Transverse colon (tissue), 4 donors: Measurements from ENCODE around the gene CDH13. TPM values are rescaled to one million over a fixed set of nuclear protein-coding genes. Genes with fewer than 3 reads are reported as not detected.

ENCODE experiments used
- DNase-seq: peaks from one replicate; pipeline ENCODE4 v3.0.0-alpha.2; 2019
- H3K27ac ChIP-seq, 4 donors: fragments of 200-600 bp; sonication (generic); 2 replicates each; pipeline ENCODE4 v1.5.1; 2016 to 2018; ENCODE audit warnings: inconsistent platforms in 4 of 4
- H3K27me3 ChIP-seq: fragments of 200-600 bp; sonication (generic); 2 replicates; pipeline ENCODE4 v1.5.1; 2017; ENCODE audit warnings: inconsistent platforms
- H3K36me3 ChIP-seq, 4 donors: fragments of 200-600 bp; sonication (generic); 2 replicates each; pipeline ENCODE4 v1.5.1; 2017 to 2019; ENCODE audit warnings: inconsistent platforms in 4 of 4
- H3K4me1 ChIP-seq, 4 donors: fragments of 200-600 bp; sonication (generic); 2 replicates each; pipeline ENCODE4 v1.5.1; 2017 to 2020; ENCODE audit warnings: inconsistent platforms in 4 of 4
- H3K4me3 ChIP-seq, 4 donors: fragments of 200-600 bp; sonication (generic); 1 replicate in 1 of 4; 2 replicates in 3 of 4; pipeline versions ENCODE4 v1.5.1 to v1.6.1; 2017 to 2019; ENCODE audit warnings: inconsistent platforms in 4 of 4
- H3K9me3 ChIP-seq, 2 donors: fragments of 200-600 bp; sonication (generic); 2 replicates each; pipeline ENCODE4 v1.5.1; 2017 to 2019; ENCODE audit warnings: inconsistent platforms in 2 of 2
- EP300 ChIP-seq: sonication (generic); formaldehyde crosslinking; IDR thresholded peaks from one replicate; pipeline ENCODE4 v1.6.1; 2017; ENCODE audit warnings: antibody characterized with exemption, low read depth
- POLR2A ChIP-seq: fragments of 450-650 bp; IDR thresholded peaks from one replicate; pipeline ENCODE4 v1.6.1; 2016; ENCODE audit warnings: antibody characterized with exemption, mild to moderate bottlenecking, moderate library complexity
- POLR2AphosphoS5 ChIP-seq, 3 donors: sonication (generic); formaldehyde crosslinking; IDR thresholded peaks; one replicate each; pipeline ENCODE4 v1.6.1; 2016; ENCODE audit warnings: antibody characterized with exemption in 3 of 3
- WGBS, 2 donors: methylation state at CpG; one replicate each; pipeline ENCODE4 v1.1.5; 2018; ENCODE audit warnings: low coverage in 1 of 2; 5-methylcytosine and 5-hydroxymethylcytosine counted together
- in situ Hi-C, 4 donors: fragments of 200-750 bp; cut with MboI; loops; one replicate each; pipeline versions ENCODE4 v1.15.0 to v1.15.1; 2017; ENCODE audit warnings: low sequenced_read_pairs in 3 of 4, low pct_ligation_motif_present in 1 of 4, low pct_unique_long_range_greater_than_20kb in 1 of 4
- intact Hi-C: fragments of 100-400 bp; cut with DNase I; formaldehyde crosslinking; loops from one replicate; pipeline ENCODE4 v1.15.1; 2023; ENCODE audit warnings: low total_unique reads
- total RNA-seq, 4 donors: library from RNA; depleted of rRNA; stranded (reverse); fragments of >200 nt; gene quantifications; one replicate each; pipeline ENCODE4 v1.1.0, GENCODE V29; 2016
- TF ChIP-seq, protein P1 (sequence below), 5 experiments: fragments of 200-600 bp in 3 of 5; fragments of 450-650 bp in 2 of 5; sonication (generic) in 3 of 5; IDR thresholded peaks; 1 replicate in 2 of 5; 2 replicates in 3 of 5; pipeline ENCODE4 v1.5.1; 2016 to 2017; ENCODE audit warnings: antibody characterized with exemption in 5 of 5, inconsistent platforms in 3 of 5, mild to moderate bottlenecking in 2 of 5, moderate library complexity in 1 of 5

Gene CDH13
- total RNA-seq, 4 donors from 2014 or later = 3.8 to 28.1 (median 5.8) TPM

DNA sequence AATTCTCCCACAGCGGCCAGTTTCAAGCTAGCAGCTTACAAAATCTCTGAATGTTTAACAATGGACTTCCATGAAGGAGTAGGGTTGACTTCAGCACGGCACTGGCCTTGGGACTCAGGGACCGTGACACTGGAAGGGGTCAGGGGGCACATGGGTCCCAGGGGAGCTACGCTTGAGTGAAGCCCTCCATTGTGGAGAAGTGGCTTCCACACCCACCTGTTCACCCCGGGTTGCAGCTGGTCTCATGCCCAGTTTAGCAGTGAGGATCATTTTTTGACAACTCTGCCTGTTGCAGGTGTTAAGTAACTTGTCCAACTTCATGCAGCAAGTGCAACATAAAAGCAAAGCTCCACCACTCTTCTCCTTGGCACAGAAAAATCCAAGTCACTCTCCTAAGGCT, 510.2 kb downstream of the CDH13 start:
- no peak for DNase-seq
- Histone ChIP-seq H3K4me3 (peak overlapping the region in 3 of 4 donors; percentile 16 to 43 (median 20)), H3K36me3 (no peaks in the 10 kb centered on the region), H3K4me1 (peaks cover 0 to 15% (median 4%) of the 10 kb centered on the region in 4 donors), H3K27me3 (no peaks in the 10 kb centered on the region), H3K9me3 (no peaks in the 10 kb centered on the region), H3K27ac (no peak overlapping the region)
- no peak for TF ChIP-seq POLR2A
- no peak for TF ChIP-seq POLR2AphosphoS5 (IDR thresholded peaks at IDR 0.05)
- TF ChIP-seq, protein P1, sequence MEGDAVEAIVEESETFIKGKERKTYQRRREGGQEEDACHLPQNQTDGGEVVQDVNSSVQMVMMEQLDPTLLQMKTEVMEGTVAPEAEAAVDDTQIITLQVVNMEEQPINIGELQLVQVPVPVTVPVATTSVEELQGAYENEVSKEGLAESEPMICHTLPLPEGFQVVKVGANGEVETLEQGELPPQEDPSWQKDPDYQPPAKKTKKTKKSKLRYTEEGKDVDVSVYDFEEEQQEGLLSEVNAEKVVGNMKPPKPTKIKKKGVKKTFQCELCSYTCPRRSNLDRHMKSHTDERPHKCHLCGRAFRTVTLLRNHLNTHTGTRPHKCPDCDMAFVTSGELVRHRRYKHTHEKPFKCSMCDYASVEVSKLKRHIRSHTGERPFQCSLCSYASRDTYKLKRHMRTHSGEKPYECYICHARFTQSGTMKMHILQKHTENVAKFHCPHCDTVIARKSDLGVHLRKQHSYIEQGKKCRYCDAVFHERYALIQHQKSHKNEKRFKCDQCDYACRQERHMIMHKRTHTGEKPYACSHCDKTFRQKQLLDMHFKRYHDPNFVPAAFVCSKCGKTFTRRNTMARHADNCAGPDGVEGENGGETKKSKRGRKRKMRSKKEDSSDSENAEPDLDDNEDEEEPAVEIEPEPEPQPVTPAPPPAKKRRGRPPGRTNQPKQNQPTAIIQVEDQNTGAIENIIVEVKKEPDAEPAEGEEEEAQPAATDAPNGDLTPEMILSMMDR (IDR thresholded peaks at IDR 0.05) = no peak
- no peak for TF ChIP-seq EP300
- in situ Hi-C loops = no loop called here
- WGBS, 2 donors = 65% methylated on average over 5 of the region's 5 CpGs; no CpG with 5 or more reads in 1 of the 2 donors
- intact Hi-C loops = no loop called here

DNA sequence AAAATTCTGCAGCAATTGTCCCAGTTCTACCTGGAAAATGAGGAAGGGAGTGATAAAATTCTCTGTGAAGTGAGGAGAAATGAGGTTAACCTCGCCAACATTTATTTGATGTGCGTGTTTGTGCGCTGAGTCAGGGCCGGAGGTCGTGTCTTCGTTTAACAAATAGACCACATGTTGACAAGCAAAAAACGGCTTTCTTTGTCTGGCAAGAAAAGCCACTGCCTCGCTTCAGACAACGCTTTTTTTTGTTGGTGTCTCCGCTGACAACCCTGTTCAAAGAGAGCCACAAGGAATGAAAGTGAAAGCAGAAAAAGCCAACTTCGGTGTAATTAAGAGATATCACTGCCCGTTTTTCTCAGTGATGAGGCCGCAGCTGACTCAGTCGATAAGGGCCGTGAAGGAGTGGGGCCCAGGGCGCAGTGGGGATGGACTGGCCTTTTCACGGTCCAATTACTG, 510.6 kb downstream of the CDH13 start:
- no peaks in the 10 kb centered on the region for H3K27me3 ChIP-seq
- TF ChIP-seq, protein P1 (IDR thresholded peaks at IDR 0.05) = no peak
- no peak for TF ChIP-seq EP300
- no peak for TF ChIP-seq POLR2AphosphoS5 (IDR thresholded peaks at IDR 0.05)
- no peak for TF ChIP-seq POLR2A
- intact Hi-C loops (no loop called here), in situ Hi-C loops (no loop called here)
- DNase-seq = peak; percentile 18
- H3K27ac ChIP-seq = peak overlapping the region in 1 of 4 donors; percentile 3
- no peaks in the 10 kb centered on the region for H3K9me3 ChIP-seq
- WGBS, 2 donors = 33 to 39% methylated on average over 16 to 17 of the region's 17 CpGs
- H3K36me3 ChIP-seq = no peaks in the 10 kb centered on the region
- peak overlapping the region in 3 of 4 donors; percentile 16 to 43 (median 20) for H3K4me3 ChIP-seq
- peaks cover 0 to 15% (median 4%) of the 10 kb centered on the region in 4 donors for H3K4me1 ChIP-seq

GRCh38 chr16:83137894-83138293, 511.1 kb downstream of the CDH13 start:
- Histone ChIP-seq H3K27ac (peak overlapping the region in 1 of 4 donors; percentile 3), H3K9me3 (no peaks in the 10 kb centered on the region), H3K36me3 (no peaks in the 10 kb centered on the region), H3K4me3 (peak overlapping the region in 2 of 4 donors; percentile 16 to 43), H3K27me3 (no peaks in the 10 kb centered on the region), H3K4me1 (peaks cover 0 to 15% (median 4%) of the 10 kb centered on the region in 4 donors)
- intact Hi-C loops = no loop called here
- DNase-seq = no peak
- in situ Hi-C loops = no loop called here
- no peak for TF ChIP-seq POLR2A
- TF ChIP-seq, protein P1 (IDR thresholded peaks at IDR 0.05) = no peak
- TF ChIP-seq POLR2AphosphoS5 (IDR thresholded peaks at IDR 0.05) = no peak
- no peak for TF ChIP-seq EP300
- WGBS, 2 donors = 69% methylated on average over 5 of the region's 5 CpGs; no CpG with 5 or more reads in 1 of the 2 donors

- H3K4me3 ChIP-seq = no peak overlapping the region
- in situ Hi-C loops (no loop called here), intact Hi-C loops (no loop called here)
- WGBS, 2 donors = 72 to 73% methylated on average over 6 to 7 of the region's 7 CpGs
- no peaks in the 10 kb centered on the region for H3K36me3 ChIP-seq
- no peak for DNase-seq
- H3K27me3 ChIP-seq = no peaks in the 10 kb centered on the region
- no peaks in the 10 kb centered on the region for H3K9me3 ChIP-seq
- peaks cover 0 to 15% (median 4%) of the 10 kb centered on the region in 4 donors for H3K4me1 ChIP-seq
- TF ChIP-seq, protein P1 (IDR thresholded peaks at IDR 0.05) = no peak
- TF ChIP-seq POLR2A (no peak), EP300 (no peak), POLR2AphosphoS5 (IDR thresholded peaks at IDR 0.05) (no peak)
- no peak overlapping the region for H3K27ac ChIP-seq
Measured at GRCh38 chr16:83138512-83138911, 511.7 kb downstream of the CDH13 start.
